SJSA1 (cell line): ENCODE results near the gene MYO18A. TPM values are rescaled to one million over a fixed set of nuclear protein-coding genes. Genes with fewer than 3 reads are reported as not detected.

Experiments used
- DNase-seq, 2 experiments: peaks; one replicate each; pipeline ENCODE4 v3.0.0-alpha.2; 2015 to 2020; ENCODE audit warnings: low spot score in 2 of 2, low read depth in 1 of 2
- H3K27ac ChIP-seq: fragments of 250-450 bp; sonication (Bioruptor Pico); 2 replicates; pipeline ENCODE4 v1.5.1; 2020; ENCODE audit warnings: mild to moderate bottlenecking, moderate library complexity
- H3K27me3 ChIP-seq: fragments of 250-450 bp; sonication (Bioruptor Pico); replicated peaks from 2 replicates; pipeline ENCODE4 v1.5.1; 2020; ENCODE audit warnings: mild to moderate bottlenecking, moderate library complexity
- H3K36me3 ChIP-seq: fragments of 250-450 bp; sonication (Bioruptor Pico); 2 replicates; pipeline ENCODE4 v1.5.1; 2020; ENCODE audit warnings: mild to moderate bottlenecking
- H3K4me1 ChIP-seq: fragments of 250-450 bp; sonication (Bioruptor Pico); replicated peaks from 2 replicates; pipeline ENCODE4 v1.6.1; 2021; ENCODE audit warnings: mild to moderate bottlenecking
- H3K4me3 ChIP-seq: fragments of 250-450 bp; sonication (Bioruptor Pico); 2 replicates; pipeline ENCODE4 v1.5.1; 2020; ENCODE audit warnings: mild to moderate bottlenecking
- H3K9me3 ChIP-seq: fragments of 250-450 bp; sonication (Bioruptor Pico); replicated peaks from 2 replicates; pipeline ENCODE4 v1.5.1; 2020; ENCODE audit warnings: mild to moderate bottlenecking
- total RNA-seq: library from RNA; depleted of rRNA; stranded (reverse); fragments of >200 nt; shearing (Covaris generic); gene quantifications from 2 replicates; pipeline ENCODE4 v1.2.3, GENCODE V29; 2014

The MYO18A gene
- total RNA-seq, 1 experiment from 2014 or later: 13.4 TPM

DNA sequence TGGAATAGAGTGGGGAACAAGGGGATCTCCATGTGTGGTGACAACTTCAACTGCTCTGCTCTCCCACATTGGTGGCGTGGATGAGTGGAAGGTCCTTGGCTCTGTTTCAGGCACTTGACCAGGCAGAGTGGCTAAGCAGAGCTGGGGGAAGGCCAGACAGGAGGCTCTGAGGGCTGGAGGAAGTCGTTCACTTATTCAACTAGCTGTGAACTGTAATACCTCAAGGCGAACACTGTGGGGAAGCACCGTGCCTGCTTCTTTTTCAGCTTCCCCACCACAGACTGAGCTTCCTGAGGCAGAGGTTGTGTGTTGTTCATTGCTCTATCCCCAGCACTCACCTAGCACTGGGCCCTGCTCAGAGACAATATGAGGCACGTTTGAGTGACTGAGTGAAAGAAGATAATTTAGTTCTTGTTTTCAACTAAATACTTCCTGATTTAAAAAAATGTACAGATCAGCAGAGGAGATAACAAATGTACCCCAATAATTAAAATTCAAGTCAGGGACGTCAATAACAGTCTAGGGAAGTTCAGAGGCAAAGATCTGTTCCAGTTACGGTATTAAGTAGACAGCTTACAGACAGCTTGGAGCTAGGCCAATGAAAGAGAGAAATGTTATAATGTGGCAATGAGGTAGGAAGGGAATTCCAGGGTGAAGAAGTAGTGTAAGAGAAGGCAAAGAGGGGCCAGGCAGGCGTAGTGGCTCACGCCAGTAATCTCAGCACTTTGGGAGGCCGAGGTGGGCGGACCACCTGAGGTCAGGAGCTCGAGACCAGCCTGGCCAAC lies 34.7 kb downstream of the MYO18A start:
- Histone ChIP-seq H3K4me3 (no peak overlapping the region), H3K36me3 (0 out of 2 replicates have a peak, but pooled peaks cover 2% of the 10 kb centered on the region), H3K27me3 (no peaks in the 10 kb centered on the region), H3K4me1 (peaks cover 27% of the 10 kb centered on the region), H3K9me3 (peaks cover 3% of the 10 kb centered on the region; the same call in 1 of the 2 replicates), H3K27ac (no peak overlapping the region)
- DNase-seq: peak in 1 of 2 experiments; percentile 63

- H3K4me3 ChIP-seq: no peak overlapping the region
- no peaks in the 10 kb centered on the region for H3K27me3 ChIP-seq
- H3K27ac ChIP-seq: no peak overlapping the region
- peaks cover 3% of the 10 kb centered on the region; the same call in 1 of the 2 replicates for H3K9me3 ChIP-seq
- peaks cover 21% of the 10 kb centered on the region for H3K4me1 ChIP-seq
- DNase-seq: no peak
- 0 out of 2 replicates have a peak, but pooled peaks cover 2% of the 10 kb centered on the region for H3K36me3 ChIP-seq
Measured at GRCh38 chr17:29143894-29144293, 36.3 kb downstream of the MYO18A start.

- H3K27me3 ChIP-seq: no peaks in the 10 kb centered on the region
- H3K27ac ChIP-seq: no peak overlapping the region
- no peak overlapping the region for H3K4me3 ChIP-seq
- no peaks in the 10 kb centered on the region for H3K9me3 ChIP-seq
- DNase-seq: no peak
- H3K4me1 ChIP-seq: peaks cover 18% of the 10 kb centered on the region
- H3K36me3 ChIP-seq: no peaks in the 10 kb centered on the region
Measured at GRCh38 chr17:29141514-29141876, 38.7 kb downstream of the MYO18A start.

GRCh38 chr17:29140631-29141513 lies 39.3 kb downstream of the MYO18A start:
- no peak overlapping the region for H3K4me3 ChIP-seq
- H3K27ac ChIP-seq: no peak overlapping the region
- no peaks in the 10 kb centered on the region for H3K9me3 ChIP-seq
- no peaks in the 10 kb centered on the region for H3K27me3 ChIP-seq
- DNase-seq: no peak
- H3K4me1 ChIP-seq: peaks cover 18% of the 10 kb centered on the region
- H3K36me3 ChIP-seq: no peaks in the 10 kb centered on the region

DNA sequence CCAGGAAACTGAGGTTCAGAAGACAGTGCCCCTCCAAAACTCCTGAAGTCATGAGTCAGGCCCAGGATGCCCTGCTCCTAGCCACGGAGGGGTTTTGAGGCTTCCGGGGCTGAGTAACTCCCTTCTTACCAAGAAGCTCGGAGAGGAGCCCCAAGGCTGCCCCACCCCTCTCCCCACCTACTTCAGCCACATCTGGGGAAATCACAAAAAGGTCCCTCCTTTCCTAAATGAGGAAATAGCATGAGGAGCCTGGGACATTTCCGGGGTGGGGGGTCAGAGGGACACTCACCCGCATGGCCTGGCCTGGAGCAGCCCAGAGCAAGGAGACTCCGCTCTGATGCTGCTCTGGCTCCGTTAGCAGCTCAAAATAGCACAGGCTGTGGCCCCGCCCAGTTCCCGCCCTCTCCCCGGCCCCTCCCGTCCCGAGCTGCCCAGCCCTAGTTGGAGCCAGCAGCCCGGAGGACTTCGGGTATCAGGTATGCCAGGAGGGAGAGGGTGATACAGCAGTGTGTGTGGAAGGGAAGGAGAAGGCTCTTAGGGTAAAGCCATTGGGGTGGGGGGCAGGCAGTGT lies 40.1 kb downstream of the MYO18A start:
- no peaks in the 10 kb centered on the region for H3K9me3 ChIP-seq
- peaks cover 18% of the 10 kb centered on the region for H3K4me1 ChIP-seq
- H3K27ac ChIP-seq: no peak overlapping the region
- no peak for DNase-seq
- H3K27me3 ChIP-seq: no peaks in the 10 kb centered on the region
- no peak overlapping the region for H3K4me3 ChIP-seq
- H3K36me3 ChIP-seq: no peaks in the 10 kb centered on the region

- no peak overlapping the region for H3K4me3 ChIP-seq
- H3K4me1 ChIP-seq: peaks cover 18% of the 10 kb centered on the region
- no peak overlapping the region for H3K27ac ChIP-seq
- no peaks in the 10 kb centered on the region for H3K36me3 ChIP-seq
- H3K9me3 ChIP-seq: no peaks in the 10 kb centered on the region
- no peaks in the 10 kb centered on the region for H3K27me3 ChIP-seq
- DNase-seq: no peak
Measured at GRCh38 chr17:29138971-29139691, 41.1 kb downstream of the MYO18A start.

GRCh38 chr17:29138184-29138955 lies 41.8 kb downstream of the MYO18A start:
- Histone ChIP-seq H3K27me3 (no peaks in the 10 kb centered on the region), H3K4me3 (no peak overlapping the region), H3K9me3 (no peaks in the 10 kb centered on the region), H3K4me1 (peaks cover 20% of the 10 kb centered on the region), H3K27ac (no peak overlapping the region), H3K36me3 (no peaks in the 10 kb centered on the region)
- no peak for DNase-seq

DNA sequence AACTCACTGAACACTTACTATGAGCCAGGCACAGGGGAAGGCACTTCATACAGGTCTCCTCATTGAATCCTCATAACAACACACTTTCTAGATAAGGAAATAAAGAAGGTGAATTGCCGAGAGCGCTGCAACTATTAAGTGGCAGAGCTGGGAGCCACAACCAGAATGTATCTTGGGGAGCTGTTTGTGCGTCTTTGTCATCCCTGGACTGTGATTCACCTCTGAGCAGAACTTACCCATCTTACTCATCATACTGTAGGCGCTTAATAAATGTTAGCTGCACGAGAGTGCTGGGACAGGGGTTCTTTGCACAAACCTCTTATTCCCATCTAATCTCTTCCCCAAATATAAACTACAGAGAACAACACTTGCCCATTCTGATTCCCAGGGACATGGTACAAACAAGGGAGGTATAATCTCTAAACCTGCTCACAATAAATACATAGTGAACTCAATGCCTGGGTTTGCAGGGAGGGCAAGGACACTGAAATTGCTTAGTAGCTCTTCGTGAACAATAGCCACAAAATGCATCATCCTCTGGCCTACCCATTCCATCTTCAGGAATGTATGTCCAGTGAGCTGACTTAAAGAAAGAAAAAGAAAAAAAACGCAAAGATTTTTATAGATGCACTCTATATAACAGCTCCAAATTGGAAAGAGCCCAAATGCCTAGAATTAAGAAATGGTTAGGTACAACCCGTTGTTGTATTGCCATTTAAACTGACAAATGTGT lies 43.0 kb downstream of the MYO18A start:
- Histone ChIP-seq H3K4me3 (no peak overlapping the region), H3K36me3 (no peaks in the 10 kb centered on the region), H3K27ac (no peak overlapping the region), H3K27me3 (no peaks in the 10 kb centered on the region), H3K4me1 (peaks cover 30% of the 10 kb centered on the region), H3K9me3 (0 out of 2 replicates have a peak, but pooled peaks cover 3% of the 10 kb centered on the region)
- no peak for DNase-seq

DNA sequence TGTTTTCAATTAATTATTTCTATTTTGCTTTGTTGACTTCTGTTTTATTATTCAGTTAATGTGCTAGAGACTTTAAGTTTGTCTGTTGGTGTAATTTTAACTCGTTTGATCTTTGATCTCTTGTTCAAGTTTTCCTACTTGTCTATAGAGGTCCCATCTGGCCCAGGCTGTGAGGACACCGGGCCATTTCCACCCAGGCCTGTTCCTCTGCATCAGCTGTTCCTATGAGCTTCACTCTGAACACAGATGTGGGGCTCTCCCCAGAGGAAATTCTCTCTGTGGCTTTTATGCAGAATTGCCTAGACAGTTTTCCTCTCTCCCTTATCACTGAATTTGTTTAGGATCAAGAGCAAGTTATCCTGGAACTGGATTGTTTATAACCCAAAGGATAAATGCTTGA lies 44.7 kb downstream of the MYO18A start:
- no peak overlapping the region for H3K27ac ChIP-seq
- H3K4me1 ChIP-seq: peaks cover 29% of the 10 kb centered on the region
- no peak for DNase-seq
- 0 out of 2 replicates have a peak, but pooled peaks cover 3% of the 10 kb centered on the region for H3K9me3 ChIP-seq
- H3K4me3 ChIP-seq: no peak overlapping the region
- no peaks in the 10 kb centered on the region for H3K36me3 ChIP-seq
- no peaks in the 10 kb centered on the region for H3K27me3 ChIP-seq

DNA sequence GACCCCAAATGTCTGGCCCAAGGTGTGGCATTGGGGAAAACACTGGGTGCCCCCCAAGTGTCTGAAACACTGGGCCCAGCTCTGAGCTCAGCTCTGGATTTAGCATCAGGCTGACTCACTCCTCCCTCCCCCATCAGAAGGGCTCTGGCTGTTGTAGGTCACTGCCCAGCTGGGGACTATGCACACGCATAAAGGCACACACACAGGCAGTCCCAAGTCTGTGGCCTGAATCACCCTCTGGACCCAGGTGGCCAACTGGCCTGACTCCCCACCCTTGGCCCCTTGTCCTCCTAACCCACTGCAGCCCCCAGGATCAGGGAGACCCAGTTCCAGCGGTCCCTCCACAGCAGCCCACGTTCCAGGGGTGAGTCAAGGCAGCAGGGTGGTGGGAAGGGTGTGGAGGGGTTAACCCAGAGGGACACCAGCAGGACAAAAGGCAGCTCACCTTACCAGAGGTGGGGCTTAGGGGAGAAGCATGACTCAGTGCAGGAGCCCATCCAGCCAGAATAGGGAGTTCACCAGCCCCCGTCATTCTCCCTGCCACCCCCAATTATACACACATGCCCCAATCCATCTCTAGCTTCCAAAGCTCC lies 47.0 kb downstream of the MYO18A start:
- 0 out of 2 replicates have a peak, but pooled peaks cover 3% of the 10 kb centered on the region for H3K9me3 ChIP-seq
- no peaks in the 10 kb centered on the region for H3K36me3 ChIP-seq
- no peaks in the 10 kb centered on the region for H3K27me3 ChIP-seq
- no peak overlapping the region for H3K27ac ChIP-seq
- DNase-seq: no peak
- H3K4me3 ChIP-seq: no peak overlapping the region
- H3K4me1 ChIP-seq: peaks cover 21% of the 10 kb centered on the region

GRCh38 chr17:29131814-29132682 lies 48.1 kb downstream of the MYO18A start:
- Histone ChIP-seq H3K9me3 (0 out of 2 replicates have a peak, but pooled peaks cover 3% of the 10 kb centered on the region), H3K27ac (no peak overlapping the region), H3K4me3 (no peak overlapping the region), H3K4me1 (peaks cover 16% of the 10 kb centered on the region), H3K36me3 (no peaks in the 10 kb centered on the region), H3K27me3 (no peaks in the 10 kb centered on the region)
- no peak for DNase-seq
